ENCODE results near the gene PLA2G4F. TPM values are rescaled to one million over a fixed set of nuclear protein-coding genes. Genes with fewer than 3 reads are reported as not detected.

Gene PLA2G4F
- total RNA-seq, 1 donor from 2014 or later: not detected

- Mint-ChIP-seq H3K27me3 (ENCODE audit: unreplicated experiment) (no peaks in the 10 kb centered on the region), H3K9me3 (ENCODE audit: unreplicated experiment) (no peaks in the 10 kb centered on the region), H3K4me1 (ENCODE audit: unreplicated experiment) (no peaks in the 10 kb centered on the region), H3K36me3 (ENCODE audit: unreplicated experiment) (peaks cover 75% of the 10 kb centered on the region), H3K27ac (ENCODE audit: unreplicated experiment) (no peak overlapping the region), H3K4me3 (ENCODE audit: unreplicated experiment) (no peak overlapping the region)
- peak; percentile 75 for DNase-seq (ENCODE audit: extremely low spot score, unreplicated experiment)
- no peak for TF ChIP-seq CTCF (IDR thresholded peaks at IDR 0.05)
These were observed 9.9 kb upstream of the PLA2G4F start for GRCh38 chr15:42166225-42166940.

- TF ChIP-seq CTCF (IDR thresholded peaks at IDR 0.05): no peak
- Mint-ChIP-seq H3K4me3 (ENCODE audit: unreplicated experiment) (no peak overlapping the region), H3K9me3 (ENCODE audit: unreplicated experiment) (no peaks in the 10 kb centered on the region), H3K4me1 (ENCODE audit: unreplicated experiment) (no peaks in the 10 kb centered on the region), H3K36me3 (ENCODE audit: unreplicated experiment) (peaks cover 73% of the 10 kb centered on the region), H3K27ac (ENCODE audit: unreplicated experiment) (no peak overlapping the region), H3K27me3 (ENCODE audit: unreplicated experiment) (no peaks in the 10 kb centered on the region)
- DNase-seq (ENCODE audit: extremely low spot score, unreplicated experiment): no peak
These were observed 8.7 kb upstream of the PLA2G4F start for GRCh38 chr15:42165106-42165505.

- Mint-ChIP-seq H3K9me3 (ENCODE audit: unreplicated experiment) (no peaks in the 10 kb centered on the region), H3K27ac (ENCODE audit: unreplicated experiment) (no peak overlapping the region), H3K36me3 (ENCODE audit: unreplicated experiment) (peaks cover 67% of the 10 kb centered on the region)
These were observed 7.6 kb upstream of the PLA2G4F start for GRCh38 chr15:42163947-42164550.

GRCh38 chr15:42163291-42163690, 6.9 kb upstream of the PLA2G4F start:
- Mint-ChIP-seq H3K27ac (ENCODE audit: unreplicated experiment) (no peak overlapping the region), H3K9me3 (ENCODE audit: unreplicated experiment) (no peaks in the 10 kb centered on the region), H3K4me3 (ENCODE audit: unreplicated experiment) (no peak overlapping the region), H3K36me3 (ENCODE audit: unreplicated experiment) (peaks cover 71% of the 10 kb centered on the region), H3K27me3 (ENCODE audit: unreplicated experiment) (no peaks in the 10 kb centered on the region), H3K4me1 (ENCODE audit: unreplicated experiment) (peaks cover 3% of the 10 kb centered on the region)
- no peak for DNase-seq (ENCODE audit: extremely low spot score, unreplicated experiment)
- TF ChIP-seq CTCF (IDR thresholded peaks at IDR 0.05): no peak

More at GRCh38 chr15:42163947-42164550, 7.6 kb upstream of the PLA2G4F start:
- TF ChIP-seq CTCF (IDR thresholded peaks at IDR 0.05): no peak
- H3K4me3 Mint-ChIP-seq (ENCODE audit: unreplicated experiment): no peak overlapping the region
- H3K4me1 Mint-ChIP-seq (ENCODE audit: unreplicated experiment): no peaks in the 10 kb centered on the region
- no peaks in the 10 kb centered on the region for H3K27me3 Mint-ChIP-seq (ENCODE audit: unreplicated experiment)
- no peak for DNase-seq (ENCODE audit: extremely low spot score, unreplicated experiment)

- TF ChIP-seq CTCF (IDR thresholded peaks at IDR 0.05): no peak
- no peaks in the 10 kb centered on the region for H3K9me3 Mint-ChIP-seq (ENCODE audit: unreplicated experiment)
- no peak for DNase-seq (ENCODE audit: extremely low spot score, unreplicated experiment)
- H3K36me3 Mint-ChIP-seq (ENCODE audit: unreplicated experiment): peaks cover 45% of the 10 kb centered on the region
- H3K4me1 Mint-ChIP-seq (ENCODE audit: unreplicated experiment): peaks cover 3% of the 10 kb centered on the region
- no peak overlapping the region for H3K27ac Mint-ChIP-seq (ENCODE audit: unreplicated experiment)
- no peak overlapping the region for H3K4me3 Mint-ChIP-seq (ENCODE audit: unreplicated experiment)
- H3K27me3 Mint-ChIP-seq (ENCODE audit: unreplicated experiment): no peaks in the 10 kb centered on the region
These were observed 3.7 kb upstream of the PLA2G4F start for GRCh38 chr15:42160136-42160535.
